Prostate gland (tissue), 2 donors: ENCODE results near the gene NEK4.

Experiments used
- CTCF ChIP-seq, 4 experiments: fragments of 200-600 bp in 2 of 4; fragments of 450-650 bp in 2 of 4; sonication (generic) in 2 of 4; IDR thresholded peaks; 1 replicate in 3 of 4; 2 replicates in 1 of 4; pipeline ENCODE4 v1.5.1; 2016 to 2019; ENCODE audit warnings: antibody characterized with exemption in 4 of 4, mild to moderate bottlenecking in 2 of 4, moderate library complexity in 2 of 4
- POLR2A ChIP-seq: fragments of 450-650 bp; IDR thresholded peaks from one replicate; pipeline ENCODE4 v1.6.1; 2016; ENCODE audit warnings: antibody characterized with exemption, mild to moderate bottlenecking
- POLR2AphosphoS5 ChIP-seq: sonication (generic); formaldehyde crosslinking; IDR thresholded peaks from one replicate; pipeline ENCODE4 v1.6.1; 2017; ENCODE audit warnings: antibody characterized with exemption

GRCh38 chr3:52786330-52787215 is 15.8 kb upstream of the NEK4 start:
- TF ChIP-seq CTCF (IDR thresholded peaks at IDR 0.05) (no peak), POLR2AphosphoS5 (no peak), POLR2A (no peak)
